MM.1S (cell line): ENCODE data around the gene CNTLN.

Source experiments
- EZH2 ChIP-seq: fragments of 300-600 bp; sonication (generic); optimal IDR thresholded peaks from 2 replicates; pipeline ENCODE3; 2017; ENCODE audit warnings: low read depth, mild to moderate bottlenecking, antibody characterized with exemption, low read length, mixed read lengths
- TF ChIP-seq, protein P1 (sequence below): fragments of 300-600 bp; sonication (generic); IDR thresholded peaks from 2 replicates; pipeline ENCODE4 v1.5.1; 2016; ENCODE audit warnings: antibody characterized with exemption, low read length, mixed read lengths

DNA sequence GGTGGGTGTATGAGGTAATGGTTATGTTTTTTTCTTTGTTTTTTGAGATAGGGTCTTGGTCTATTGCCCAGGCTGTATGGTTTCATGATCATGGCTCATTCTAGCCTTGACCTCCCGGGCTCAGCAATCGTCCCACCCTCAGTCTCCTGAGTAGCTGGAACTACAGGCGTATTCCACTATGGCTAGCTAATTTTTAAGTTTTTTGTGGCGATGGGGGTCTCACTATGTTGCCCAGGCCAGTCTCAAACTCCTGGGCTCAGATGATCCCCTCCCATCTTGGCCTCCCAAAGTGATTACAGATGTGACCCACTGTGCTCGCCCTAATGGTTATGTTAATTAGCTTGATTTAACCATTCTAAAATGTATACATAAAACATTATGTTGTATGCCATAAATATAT lies 5.6 kb downstream of the CNTLN start:
- TF ChIP-seq, protein P1, sequence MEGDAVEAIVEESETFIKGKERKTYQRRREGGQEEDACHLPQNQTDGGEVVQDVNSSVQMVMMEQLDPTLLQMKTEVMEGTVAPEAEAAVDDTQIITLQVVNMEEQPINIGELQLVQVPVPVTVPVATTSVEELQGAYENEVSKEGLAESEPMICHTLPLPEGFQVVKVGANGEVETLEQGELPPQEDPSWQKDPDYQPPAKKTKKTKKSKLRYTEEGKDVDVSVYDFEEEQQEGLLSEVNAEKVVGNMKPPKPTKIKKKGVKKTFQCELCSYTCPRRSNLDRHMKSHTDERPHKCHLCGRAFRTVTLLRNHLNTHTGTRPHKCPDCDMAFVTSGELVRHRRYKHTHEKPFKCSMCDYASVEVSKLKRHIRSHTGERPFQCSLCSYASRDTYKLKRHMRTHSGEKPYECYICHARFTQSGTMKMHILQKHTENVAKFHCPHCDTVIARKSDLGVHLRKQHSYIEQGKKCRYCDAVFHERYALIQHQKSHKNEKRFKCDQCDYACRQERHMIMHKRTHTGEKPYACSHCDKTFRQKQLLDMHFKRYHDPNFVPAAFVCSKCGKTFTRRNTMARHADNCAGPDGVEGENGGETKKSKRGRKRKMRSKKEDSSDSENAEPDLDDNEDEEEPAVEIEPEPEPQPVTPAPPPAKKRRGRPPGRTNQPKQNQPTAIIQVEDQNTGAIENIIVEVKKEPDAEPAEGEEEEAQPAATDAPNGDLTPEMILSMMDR: no peak
- TF ChIP-seq EZH2: no peak
